PC-9 (cell line): ENCODE results near the gene MLX.

ENCODE experiments used
- CTCF ChIP-seq: fragments of 200-600 bp; sonication (generic); conservative IDR thresholded peaks from 2 replicates; pipeline ENCODE4 v1.6.1; 2017; ENCODE audit warnings: mixed run types, antibody characterized with exemption, mild to moderate bottlenecking, moderate library complexity
- EZH2 ChIP-seq: fragments of 200-600 bp; sonication (generic); IDR thresholded peaks from 2 replicates; pipeline ENCODE4 v1.8.0; 2017; ENCODE audit warnings: antibody characterized with exemption, low read depth

- TF ChIP-seq CTCF: no peak
- no peak for TF ChIP-seq EZH2
These were observed at the start of gene MLX for GRCh38 chr17:42566883-42567573.
